Measurements from ENCODE around the gene HHAT.

DNA sequence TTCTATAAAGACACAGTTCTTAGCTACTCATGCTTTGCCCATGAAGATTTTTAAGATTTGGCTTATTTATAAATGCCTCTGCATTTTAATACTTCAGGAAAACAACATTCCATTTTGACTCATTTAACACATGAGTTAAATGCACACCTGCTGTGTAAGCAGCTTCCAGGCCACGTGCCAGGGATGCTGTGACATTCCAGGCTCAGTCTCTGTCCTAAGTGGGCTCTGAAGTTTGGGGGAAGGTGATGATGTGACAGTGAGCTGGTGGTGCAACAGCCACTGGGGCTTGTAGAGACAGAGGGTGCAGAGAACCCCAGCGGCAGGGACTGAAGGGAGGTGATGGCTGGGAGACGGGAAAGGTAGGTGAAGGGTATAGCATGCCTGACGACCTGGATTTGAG, 40.7 kb downstream of the HHAT start:
- TF ChIP-seq POLR2A (IDR thresholded peaks at IDR 0.05; ENCODE audit: low read depth) (no peak), POLR2AphosphoS5 (IDR thresholded peaks at IDR 0.05) (no peak), EP300 (IDR thresholded peaks at IDR 0.05) (no peak)
- TF ChIP-seq, protein P1, sequence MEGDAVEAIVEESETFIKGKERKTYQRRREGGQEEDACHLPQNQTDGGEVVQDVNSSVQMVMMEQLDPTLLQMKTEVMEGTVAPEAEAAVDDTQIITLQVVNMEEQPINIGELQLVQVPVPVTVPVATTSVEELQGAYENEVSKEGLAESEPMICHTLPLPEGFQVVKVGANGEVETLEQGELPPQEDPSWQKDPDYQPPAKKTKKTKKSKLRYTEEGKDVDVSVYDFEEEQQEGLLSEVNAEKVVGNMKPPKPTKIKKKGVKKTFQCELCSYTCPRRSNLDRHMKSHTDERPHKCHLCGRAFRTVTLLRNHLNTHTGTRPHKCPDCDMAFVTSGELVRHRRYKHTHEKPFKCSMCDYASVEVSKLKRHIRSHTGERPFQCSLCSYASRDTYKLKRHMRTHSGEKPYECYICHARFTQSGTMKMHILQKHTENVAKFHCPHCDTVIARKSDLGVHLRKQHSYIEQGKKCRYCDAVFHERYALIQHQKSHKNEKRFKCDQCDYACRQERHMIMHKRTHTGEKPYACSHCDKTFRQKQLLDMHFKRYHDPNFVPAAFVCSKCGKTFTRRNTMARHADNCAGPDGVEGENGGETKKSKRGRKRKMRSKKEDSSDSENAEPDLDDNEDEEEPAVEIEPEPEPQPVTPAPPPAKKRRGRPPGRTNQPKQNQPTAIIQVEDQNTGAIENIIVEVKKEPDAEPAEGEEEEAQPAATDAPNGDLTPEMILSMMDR (IDR thresholded peaks at IDR 0.05), result no peak

Data from esophagus muscularis mucosa (tissue), 4 donors.